ENCODE results near the gene CCDC121.

Gene CCDC121

DNA sequence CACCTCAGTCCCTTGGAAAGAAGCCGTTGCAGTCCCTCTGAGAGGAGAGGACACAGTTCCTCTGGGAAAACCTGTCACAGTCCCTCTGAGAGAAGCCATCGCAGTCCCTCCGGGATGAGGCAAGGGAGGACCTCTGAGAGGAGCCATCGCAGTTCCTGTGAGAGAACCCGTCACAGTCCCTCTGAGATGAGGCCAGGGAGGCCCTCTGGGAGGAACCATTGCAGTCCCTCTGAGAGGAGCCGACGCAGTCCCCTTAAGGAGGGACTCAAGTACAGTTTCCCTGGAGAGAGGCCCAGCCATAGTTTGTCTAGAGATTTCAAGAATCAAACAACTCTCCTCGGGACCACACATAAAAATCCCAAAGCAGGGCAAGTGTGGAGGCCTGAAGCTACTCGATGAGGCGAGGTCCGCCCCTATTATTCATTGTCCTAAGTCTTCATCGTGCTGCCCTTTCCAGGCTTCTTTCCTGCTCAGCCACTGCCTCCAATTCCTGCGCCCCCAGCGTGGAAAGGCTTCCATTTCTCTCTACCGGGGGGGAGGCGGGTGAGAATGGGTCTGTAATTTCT, 46.6 kb downstream of the CCDC121 start:
- no peak for DNase-seq (ENCODE audit: low spot score)

DNA sequence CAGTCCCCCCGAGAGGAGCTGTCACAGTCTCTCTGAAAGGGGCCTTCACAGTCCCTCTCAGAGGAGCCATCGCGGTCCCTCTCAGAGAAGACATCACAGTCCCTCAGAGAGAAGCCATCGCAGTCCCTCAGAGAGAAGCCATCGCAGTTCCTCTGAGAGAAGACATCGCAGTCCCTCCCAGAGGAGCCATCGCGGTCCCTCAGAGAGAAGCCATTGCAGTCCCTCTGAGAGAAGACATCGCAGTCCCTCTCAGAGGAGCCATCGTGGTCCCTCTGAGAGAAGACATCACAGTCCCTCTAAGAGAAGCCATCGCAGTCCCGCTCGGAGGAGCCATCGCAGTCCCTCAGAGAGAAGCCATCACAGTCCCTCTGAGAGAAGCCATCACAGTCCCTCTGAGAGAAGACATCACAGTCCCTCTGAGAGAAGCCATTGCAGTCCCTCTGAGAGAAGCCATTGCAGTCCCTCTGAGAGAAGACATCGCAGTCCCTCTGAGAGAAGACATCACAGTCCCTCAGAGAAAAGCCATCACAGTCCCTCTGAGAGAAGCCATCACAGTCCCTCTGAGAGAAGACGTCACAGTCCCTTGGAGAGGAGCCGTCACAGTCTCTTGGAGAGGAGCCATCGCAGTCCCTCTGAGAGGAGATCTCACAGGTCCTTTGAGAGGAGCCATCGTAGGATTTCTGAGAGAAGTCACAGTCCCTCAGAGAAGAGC, 47.2 kb downstream of the CCDC121 start:
- DNase-seq (ENCODE audit: low spot score) = no peak
